ENCODE measurements around the gene SF3B3. TPM values are rescaled to one million over a fixed set of nuclear protein-coding genes. Genes with fewer than 3 reads are reported as not detected.

SF3B3 gene
- total RNA-seq, 1 donor from 2014 or later, result 91.3 TPM

DNA sequence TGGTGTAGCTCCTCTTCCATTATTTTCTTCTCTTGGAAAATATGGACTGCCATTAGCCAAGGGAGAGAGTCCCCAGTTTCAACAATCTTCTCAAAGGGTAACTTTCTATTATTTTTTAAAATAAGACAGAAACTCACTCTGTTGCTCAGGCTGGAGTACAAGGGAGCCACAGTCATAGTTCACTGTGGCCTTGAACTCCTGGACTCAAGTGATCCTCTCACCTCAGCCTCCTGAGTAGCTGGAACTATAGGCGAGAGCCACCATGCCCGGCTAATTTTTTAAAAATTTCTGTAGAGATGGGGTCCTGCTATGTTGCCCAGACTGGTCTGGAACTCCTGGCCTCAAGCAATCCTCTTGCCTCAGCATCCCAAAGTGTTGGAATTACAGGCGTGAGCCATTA lies 13.4 kb upstream of the SF3B3 start:
- no peak for DNase-seq (ENCODE audit: extremely low spot score in 2 of 2)
- no peaks in the 10 kb centered on the region for H3K9me3 ChIP-seq
- H3K27me3 ChIP-seq, result no peaks in the 10 kb centered on the region
- TF ChIP-seq, protein P1, sequence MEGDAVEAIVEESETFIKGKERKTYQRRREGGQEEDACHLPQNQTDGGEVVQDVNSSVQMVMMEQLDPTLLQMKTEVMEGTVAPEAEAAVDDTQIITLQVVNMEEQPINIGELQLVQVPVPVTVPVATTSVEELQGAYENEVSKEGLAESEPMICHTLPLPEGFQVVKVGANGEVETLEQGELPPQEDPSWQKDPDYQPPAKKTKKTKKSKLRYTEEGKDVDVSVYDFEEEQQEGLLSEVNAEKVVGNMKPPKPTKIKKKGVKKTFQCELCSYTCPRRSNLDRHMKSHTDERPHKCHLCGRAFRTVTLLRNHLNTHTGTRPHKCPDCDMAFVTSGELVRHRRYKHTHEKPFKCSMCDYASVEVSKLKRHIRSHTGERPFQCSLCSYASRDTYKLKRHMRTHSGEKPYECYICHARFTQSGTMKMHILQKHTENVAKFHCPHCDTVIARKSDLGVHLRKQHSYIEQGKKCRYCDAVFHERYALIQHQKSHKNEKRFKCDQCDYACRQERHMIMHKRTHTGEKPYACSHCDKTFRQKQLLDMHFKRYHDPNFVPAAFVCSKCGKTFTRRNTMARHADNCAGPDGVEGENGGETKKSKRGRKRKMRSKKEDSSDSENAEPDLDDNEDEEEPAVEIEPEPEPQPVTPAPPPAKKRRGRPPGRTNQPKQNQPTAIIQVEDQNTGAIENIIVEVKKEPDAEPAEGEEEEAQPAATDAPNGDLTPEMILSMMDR (IDR thresholded peaks at IDR 0.05), result no peak
- TF ChIP-seq POLR2A (IDR thresholded peaks at IDR 0.05), result no peak
- H3K4me1 ChIP-seq, result no peaks in the 10 kb centered on the region
- H3K4me3 ChIP-seq, result no peak overlapping the region
- H3K36me3 ChIP-seq, result peaks cover 0 to 85% of the 10 kb centered on the region in 2 donors
- intact Hi-C loops (cut with DNase I), result no loop called here
- H3K27ac ChIP-seq, result no peak overlapping the region

DNA sequence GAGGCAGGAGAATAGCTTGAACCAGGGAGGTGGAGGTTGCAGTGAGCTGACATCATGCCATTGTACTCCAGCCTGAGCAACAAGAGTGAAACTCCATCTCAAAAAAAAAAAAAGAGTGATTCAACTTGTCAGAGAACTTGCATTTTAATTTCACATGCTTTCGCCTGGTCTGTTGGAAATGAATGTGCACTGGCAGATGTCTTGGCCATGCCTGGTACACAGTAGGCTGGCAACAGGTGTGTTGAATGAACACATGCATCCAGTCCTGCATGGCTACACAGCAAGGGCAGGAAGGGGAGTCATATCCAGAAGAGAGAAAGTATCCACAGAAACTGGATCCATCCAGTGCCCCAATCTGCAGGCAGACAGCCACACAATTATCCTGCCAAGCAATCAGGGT lies 11.8 kb upstream of the SF3B3 start:
- TF ChIP-seq, protein P1 (IDR thresholded peaks at IDR 0.05), result no peak
- TF ChIP-seq POLR2A (IDR thresholded peaks at IDR 0.05), result no peak
- no peak for TF ChIP-seq POLR2AphosphoS5 (IDR thresholded peaks at IDR 0.05; ENCODE audit: insufficient read depth in 1 of 2, low read depth in 1 of 2)
- H3K27ac ChIP-seq, result no peak overlapping the region
- no peaks in the 10 kb centered on the region for H3K4me1 ChIP-seq
- intact Hi-C loops (cut with DNase I), result no loop called here
- no peaks in the 10 kb centered on the region for H3K27me3 ChIP-seq
- no peak for DNase-seq (ENCODE audit: extremely low spot score in 2 of 2)
- H3K9me3 ChIP-seq, result no peaks in the 10 kb centered on the region
- H3K4me3 ChIP-seq, result no peak overlapping the region
- H3K36me3 ChIP-seq, result peaks cover 0 to 99% of the 10 kb centered on the region in 2 donors

GRCh38 chr16:70512456-70512855 lies 11.2 kb upstream of the SF3B3 start:
- DNase-seq (ENCODE audit: extremely low spot score in 2 of 2), result no peak
- Histone ChIP-seq H3K4me1 (no peaks in the 10 kb centered on the region), H3K36me3 (peaks cover 0 to 99% of the 10 kb centered on the region in 2 donors), H3K27me3 (no peaks in the 10 kb centered on the region), H3K9me3 (no peaks in the 10 kb centered on the region), H3K4me3 (no peak overlapping the region), H3K27ac (no peak overlapping the region)
- TF ChIP-seq, protein P1 (IDR thresholded peaks at IDR 0.05), result no peak
- TF ChIP-seq POLR2AphosphoS5 (IDR thresholded peaks at IDR 0.05; ENCODE audit: insufficient read depth in 1 of 2, low read depth in 1 of 2) (no peak), POLR2A (IDR thresholded peaks at IDR 0.05) (no peak)
- intact Hi-C loops (cut with DNase I), result no loop called here

- DNase-seq (ENCODE audit: extremely low spot score in 2 of 2), result no peak
- H3K4me3 ChIP-seq, result no peak overlapping the region
- no peaks in the 10 kb centered on the region for H3K9me3 ChIP-seq
- H3K4me1 ChIP-seq, result peaks cover 27% of the 10 kb centered on the region
- no peaks in the 10 kb centered on the region for H3K27me3 ChIP-seq
- intact Hi-C loops (cut with DNase I), result loop anchor here (10.0 kb wide), 2 partner anchors 134 to 234 kb away; no protein-coding TSS in a partner anchor
- TF ChIP-seq POLR2A (IDR thresholded peaks at IDR 0.05) (no peak), POLR2AphosphoS5 (IDR thresholded peaks at IDR 0.05; ENCODE audit: insufficient read depth in 1 of 2, low read depth in 1 of 2) (no peak)
- TF ChIP-seq, protein P1 (IDR thresholded peaks at IDR 0.05), result no peak
- peaks cover 0 to 24% of the 10 kb centered on the region in 2 donors for H3K36me3 ChIP-seq
- H3K27ac ChIP-seq, result no peak overlapping the region
These were observed 2.9 kb upstream of the SF3B3 start for GRCh38 chr16:70520612-70521297.

Data from vagina (tissue), 2 donors.